Osteocyte (in vitro differentiated cells): ENCODE data around the gene NLE1. TPM values are rescaled to one million over a fixed set of nuclear protein-coding genes. Genes with fewer than 3 reads are reported as not detected.
A peak's percentile ranks its signal among the peaks of the same experiment; 100 is the strongest.
"Not testable (repeated sequence)": the region's sequence is repeated elsewhere in the genome, so short reads cannot be mapped to it uniquely, and the experiment has no call there.

Experiments
- DNase-seq: peaks from one replicate; pipeline ENCODE4 v3.0.0; 2021; ENCODE audit warnings: mixed read lengths; ENCODE audit not compliant: unreplicated experiment; ENCODE audit errors: extremely low spot score
- H3K27ac Mint-ChIP-seq: one replicate; pipeline ENCODE4 v1.8.0; 2021; ENCODE audit warnings: mild to moderate bottlenecking, mixed read lengths; ENCODE audit not compliant: unreplicated experiment
- H3K27me3 Mint-ChIP-seq: one replicate; pipeline ENCODE4 v1.8.0; 2021; ENCODE audit warnings: mixed read lengths; ENCODE audit not compliant: unreplicated experiment
- H3K36me3 Mint-ChIP-seq: one replicate; pipeline ENCODE4 v1.8.0; 2021; ENCODE audit warnings: mixed read lengths; ENCODE audit not compliant: unreplicated experiment
- H3K4me1 Mint-ChIP-seq: one replicate; pipeline ENCODE4 v1.8.0; 2021; ENCODE audit warnings: mixed read lengths; ENCODE audit not compliant: unreplicated experiment
- H3K4me3 Mint-ChIP-seq: one replicate; pipeline ENCODE4 v1.8.0; 2021; ENCODE audit warnings: mild to moderate bottlenecking, moderate library complexity, mixed read lengths; ENCODE audit not compliant: unreplicated experiment
- H3K9me3 Mint-ChIP-seq: one replicate; pipeline ENCODE4 v1.8.0; 2021; ENCODE audit warnings: mixed read lengths; ENCODE audit not compliant: unreplicated experiment
- total RNA-seq: library from RNA; stranded (reverse); gene quantifications from 2 replicates; pipeline ENCODE4 v1.2.1, GENCODE V29; 2021
- TF ChIP-seq, protein P1 (sequence below): fragments of 200-600 bp; sonication (generic); IDR thresholded peaks from 2 replicates; pipeline ENCODE4 v1.5.0; 2021; ENCODE audit warnings: antibody characterized with exemption, mild to moderate bottlenecking, moderate library complexity

NLE1 gene
- total RNA-seq, 1 donor from 2014 or later, result 10.7 TPM

DNA sequence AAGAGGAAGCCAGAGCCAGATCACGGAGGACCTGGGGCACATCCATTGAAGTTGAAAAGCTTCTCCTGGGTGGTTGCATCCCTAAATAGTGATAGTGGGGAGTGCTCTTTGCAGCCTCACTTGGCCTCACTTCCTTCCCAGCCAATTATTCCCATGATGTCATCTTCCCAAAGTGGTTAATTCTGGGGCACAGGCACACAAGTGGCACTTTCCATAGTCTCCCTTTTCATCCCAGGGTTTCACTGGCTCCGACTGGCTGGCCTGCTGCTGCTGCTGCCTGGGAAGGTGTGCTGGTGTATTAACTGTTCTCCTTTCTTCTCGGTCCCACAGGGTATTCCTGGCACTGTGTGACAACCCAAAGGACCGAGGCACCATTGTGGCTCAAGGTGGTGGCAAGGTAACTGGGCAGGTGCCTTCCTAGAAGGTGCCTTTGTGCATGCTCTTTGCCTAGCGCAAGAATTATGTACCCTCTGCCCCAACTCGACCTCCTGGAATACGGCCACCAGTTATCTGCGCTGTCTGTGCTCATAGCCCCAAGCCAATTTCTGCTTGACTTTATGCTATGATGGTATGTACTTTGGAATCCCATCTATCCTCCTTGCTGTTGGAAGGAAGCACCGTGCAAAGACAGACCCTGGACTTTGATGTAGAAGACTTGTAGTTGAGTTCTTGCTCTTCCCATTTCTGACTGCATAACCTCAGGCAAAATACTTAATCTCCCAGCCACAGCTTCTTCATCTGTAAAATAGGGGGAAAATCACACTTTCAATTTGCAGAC lies 33.7 kb upstream of the NLE1 start:
- no peaks in the 10 kb centered on the region for H3K9me3 Mint-ChIP-seq
- H3K4me3 Mint-ChIP-seq, result no peak overlapping the region
- H3K27ac Mint-ChIP-seq, result no peak overlapping the region
- H3K4me1 Mint-ChIP-seq, result no peaks in the 10 kb centered on the region
- TF ChIP-seq, protein P1, sequence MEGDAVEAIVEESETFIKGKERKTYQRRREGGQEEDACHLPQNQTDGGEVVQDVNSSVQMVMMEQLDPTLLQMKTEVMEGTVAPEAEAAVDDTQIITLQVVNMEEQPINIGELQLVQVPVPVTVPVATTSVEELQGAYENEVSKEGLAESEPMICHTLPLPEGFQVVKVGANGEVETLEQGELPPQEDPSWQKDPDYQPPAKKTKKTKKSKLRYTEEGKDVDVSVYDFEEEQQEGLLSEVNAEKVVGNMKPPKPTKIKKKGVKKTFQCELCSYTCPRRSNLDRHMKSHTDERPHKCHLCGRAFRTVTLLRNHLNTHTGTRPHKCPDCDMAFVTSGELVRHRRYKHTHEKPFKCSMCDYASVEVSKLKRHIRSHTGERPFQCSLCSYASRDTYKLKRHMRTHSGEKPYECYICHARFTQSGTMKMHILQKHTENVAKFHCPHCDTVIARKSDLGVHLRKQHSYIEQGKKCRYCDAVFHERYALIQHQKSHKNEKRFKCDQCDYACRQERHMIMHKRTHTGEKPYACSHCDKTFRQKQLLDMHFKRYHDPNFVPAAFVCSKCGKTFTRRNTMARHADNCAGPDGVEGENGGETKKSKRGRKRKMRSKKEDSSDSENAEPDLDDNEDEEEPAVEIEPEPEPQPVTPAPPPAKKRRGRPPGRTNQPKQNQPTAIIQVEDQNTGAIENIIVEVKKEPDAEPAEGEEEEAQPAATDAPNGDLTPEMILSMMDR, result no peak
- H3K36me3 Mint-ChIP-seq, result no peaks in the 10 kb centered on the region
- peaks cover 13% of the 10 kb centered on the region for H3K27me3 Mint-ChIP-seq
- no peak for DNase-seq

DNA sequence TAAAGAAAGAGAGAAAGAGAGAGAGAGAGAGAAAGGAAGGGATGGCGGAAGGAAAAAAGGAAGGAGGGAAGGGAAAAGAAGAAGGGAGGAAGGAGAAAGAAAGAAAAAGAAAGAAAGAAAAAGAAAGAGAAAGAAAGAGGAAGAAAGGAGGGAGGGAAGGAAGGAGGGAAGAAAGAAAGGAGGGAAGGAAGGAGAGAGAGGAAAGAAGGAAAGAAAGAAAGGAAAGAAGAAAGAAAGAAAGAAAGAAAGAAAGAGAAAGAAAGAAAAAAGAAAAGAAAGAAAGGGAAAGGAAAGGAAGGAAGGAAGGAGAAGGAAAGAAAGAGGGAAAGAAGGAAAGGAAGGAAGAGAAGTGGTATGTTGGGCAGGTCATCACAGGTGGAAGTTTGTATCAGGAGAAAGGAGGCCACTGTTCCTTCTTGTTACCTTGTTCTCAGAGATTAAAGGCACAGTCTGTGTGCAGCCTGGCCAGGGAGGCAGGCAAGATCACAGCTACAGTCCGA lies 32.8 kb upstream of the NLE1 start:
- DNase-seq, result no peak
- no peak overlapping the region for H3K4me3 Mint-ChIP-seq
- H3K9me3 Mint-ChIP-seq, result no peaks in the 10 kb centered on the region
- H3K27ac Mint-ChIP-seq, result no peak overlapping the region
- H3K4me1 Mint-ChIP-seq, result no peaks in the 10 kb centered on the region
- H3K36me3 Mint-ChIP-seq, result no peaks in the 10 kb centered on the region
- TF ChIP-seq, protein P1, result no peak
- peaks cover 13% of the 10 kb centered on the region for H3K27me3 Mint-ChIP-seq

DNA sequence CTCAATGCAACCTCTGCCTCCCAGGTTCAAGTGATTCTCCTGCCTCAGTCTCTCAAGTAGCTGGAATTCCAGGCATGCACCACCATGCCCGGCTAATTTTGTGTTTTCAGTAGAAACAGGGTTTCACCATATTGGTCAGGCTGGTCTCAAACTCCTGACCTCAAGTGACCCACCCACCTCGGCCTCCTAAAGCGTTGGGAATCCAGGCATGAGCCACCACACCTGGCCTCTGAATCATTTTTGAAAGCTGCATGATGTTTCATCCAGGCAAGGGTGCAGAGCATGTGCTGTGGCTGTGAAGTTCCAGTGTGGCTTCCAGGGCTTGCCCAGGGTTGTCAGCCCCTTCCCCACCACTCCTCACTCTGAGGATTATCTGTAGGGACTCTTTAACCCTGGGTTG lies 30.2 kb upstream of the NLE1 start:
- H3K36me3 Mint-ChIP-seq, H3K27ac Mint-ChIP-seq, H3K9me3 Mint-ChIP-seq, H3K4me3 Mint-ChIP-seq, H3K4me1 Mint-ChIP-seq: not testable (repeated sequence)
- peaks cover 10% of the 10 kb centered on the region for H3K27me3 Mint-ChIP-seq
- DNase-seq, result peak; percentile 67

DNA sequence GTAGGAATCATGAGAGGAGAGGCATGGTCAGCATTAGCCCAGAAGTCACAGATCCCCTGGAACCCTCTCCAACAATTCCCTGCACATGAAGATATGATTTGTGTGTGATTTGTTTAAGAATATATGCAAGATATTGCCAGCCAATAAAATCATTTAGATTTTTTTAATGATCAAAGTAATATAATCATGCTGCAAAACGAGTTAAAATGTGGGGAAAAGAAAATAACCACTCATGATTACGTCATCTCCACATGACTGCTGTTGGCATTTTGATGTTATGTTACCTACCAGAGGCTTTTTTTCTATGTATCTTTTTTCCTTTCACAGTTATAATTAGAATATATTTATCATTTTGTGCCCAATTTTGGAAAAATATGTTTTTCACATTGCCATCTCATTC lies 29.7 kb upstream of the NLE1 start:
- Mint-ChIP-seq H3K9me3 (no peaks in the 10 kb centered on the region), H3K27me3 (peaks cover 10% of the 10 kb centered on the region), H3K4me3 (no peak overlapping the region), H3K36me3 (no peaks in the 10 kb centered on the region), H3K27ac (no peak overlapping the region), H3K4me1 (no peaks in the 10 kb centered on the region)
- no peak for DNase-seq
- TF ChIP-seq, protein P1, result no peak

DNA sequence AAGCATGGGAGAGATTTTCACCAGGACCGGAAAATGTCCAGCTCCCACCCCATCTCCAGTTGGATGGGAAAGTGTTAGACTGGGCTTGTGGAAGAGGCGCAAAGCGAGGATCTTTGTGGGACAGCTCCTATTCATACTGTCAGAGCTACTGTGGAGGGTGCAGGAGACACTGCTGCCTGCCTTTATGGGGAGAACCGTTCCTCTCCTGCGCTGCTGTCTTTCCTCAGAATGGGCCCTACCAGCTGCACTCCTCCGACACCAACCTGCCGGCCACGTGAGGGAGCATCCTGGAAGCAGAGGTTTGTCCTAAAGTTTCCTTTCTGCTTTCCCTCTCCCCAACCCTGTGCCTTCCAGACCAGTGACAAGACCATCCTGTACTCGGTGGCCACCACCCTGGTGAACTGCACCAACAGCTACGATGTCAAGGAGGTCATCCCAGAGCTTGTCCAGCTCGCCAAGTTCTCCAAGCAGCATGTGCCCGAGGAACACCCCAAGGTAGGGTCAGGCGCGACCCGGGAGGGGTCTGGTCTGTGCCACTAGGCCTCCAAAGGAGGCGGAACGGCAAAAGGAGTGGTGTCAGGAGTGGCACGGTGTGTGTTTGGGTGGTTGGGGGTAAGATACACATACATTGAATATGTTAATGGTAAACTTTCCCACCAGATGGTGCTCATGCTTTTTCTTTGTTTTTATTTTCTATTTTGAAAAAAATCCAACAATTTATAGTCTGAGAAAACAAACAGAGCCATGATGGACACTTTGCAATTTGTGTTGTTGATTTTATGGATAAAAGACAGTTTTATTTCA lies 29.1 kb upstream of the NLE1 start:
- H3K27ac Mint-ChIP-seq, result no peak overlapping the region
- DNase-seq, result no peak
- H3K9me3 Mint-ChIP-seq, result no peaks in the 10 kb centered on the region
- H3K36me3 Mint-ChIP-seq, result no peaks in the 10 kb centered on the region
- H3K27me3 Mint-ChIP-seq, result peaks cover 10% of the 10 kb centered on the region
- TF ChIP-seq, protein P1, result peak; percentile 40
- H3K4me1 Mint-ChIP-seq, result no peaks in the 10 kb centered on the region
- no peak overlapping the region for H3K4me3 Mint-ChIP-seq
